ENCODE data around the gene IKZF5.

The IKZF5 gene

DNA sequence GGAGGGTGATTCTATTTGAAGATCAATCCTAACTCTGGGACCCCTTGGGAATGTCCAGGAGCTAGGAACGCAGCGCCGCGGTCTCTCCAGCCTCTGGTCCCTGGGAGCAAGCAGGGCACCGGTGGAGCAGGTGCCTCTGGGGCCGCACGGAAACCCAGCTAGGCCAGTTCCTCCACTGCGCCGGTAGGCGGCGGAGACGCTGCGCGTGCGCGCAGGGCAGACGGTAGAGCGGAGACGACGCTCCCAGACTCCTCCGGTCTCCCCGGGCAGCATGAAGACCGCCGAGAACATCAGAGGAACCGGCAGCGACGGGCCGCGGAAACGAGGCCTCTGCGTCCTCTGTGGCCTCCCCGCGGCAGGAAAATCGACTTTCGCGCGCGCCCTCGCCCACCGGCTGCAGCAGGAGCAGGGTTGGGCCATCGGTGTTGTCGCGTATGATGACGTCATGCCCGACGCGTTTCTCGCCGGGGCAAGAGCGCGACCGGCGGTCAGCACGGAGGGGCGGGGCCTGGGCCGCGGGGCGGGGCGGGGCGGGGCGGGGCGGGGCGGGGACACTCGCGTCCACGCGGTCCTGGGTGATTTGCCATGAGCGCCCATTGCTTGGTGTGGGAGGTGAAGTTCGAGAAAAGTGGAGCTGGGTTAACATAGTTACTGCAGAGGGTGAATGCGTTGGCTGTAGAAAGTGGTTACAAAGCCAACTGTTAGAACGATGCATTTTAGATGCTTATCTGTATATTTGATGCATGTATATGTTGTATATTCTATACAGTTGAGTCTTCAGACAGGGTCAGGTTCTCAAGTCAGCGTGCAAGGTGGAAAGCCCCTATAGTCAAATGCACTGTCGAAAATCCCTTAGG is 28.2 kb downstream of the IKZF5 start, which contains the start of gene PSTK:
Gene PSTK, plus strand, starts transcription at position 193 of the 857 bp plus-strand sequence. Its CDS starts 79 bp downstream, at position 272.
- DNase-seq (ENCODE audit: low read depth), result peak; percentile 83

DNA sequence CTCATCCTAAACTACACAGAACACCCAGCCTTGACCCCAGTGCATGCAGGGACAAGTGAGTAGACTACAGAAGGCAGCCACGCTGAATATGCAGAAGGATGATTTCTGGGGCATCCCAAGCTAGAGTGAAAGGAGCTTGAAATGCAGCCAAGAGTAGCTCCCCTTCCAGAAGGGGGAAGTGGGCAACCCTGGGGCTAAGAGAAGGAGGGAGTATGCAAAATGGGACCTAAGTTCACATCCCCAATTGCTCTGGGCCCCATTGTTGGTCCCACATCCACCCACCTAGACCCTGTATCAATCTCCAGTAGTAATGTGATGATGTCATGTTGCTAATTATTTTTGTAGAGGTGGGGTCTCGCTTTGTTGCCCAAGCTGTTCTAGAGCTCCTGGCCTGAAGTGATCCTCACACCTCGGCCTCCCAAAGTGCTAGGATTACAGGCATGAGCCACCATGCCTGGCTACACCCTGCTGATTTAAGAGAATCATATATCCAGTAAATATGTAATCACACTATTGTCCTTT is 34.0 kb downstream of the IKZF5 start:
- DNase-seq (ENCODE audit: low read depth), result no peak

DNA sequence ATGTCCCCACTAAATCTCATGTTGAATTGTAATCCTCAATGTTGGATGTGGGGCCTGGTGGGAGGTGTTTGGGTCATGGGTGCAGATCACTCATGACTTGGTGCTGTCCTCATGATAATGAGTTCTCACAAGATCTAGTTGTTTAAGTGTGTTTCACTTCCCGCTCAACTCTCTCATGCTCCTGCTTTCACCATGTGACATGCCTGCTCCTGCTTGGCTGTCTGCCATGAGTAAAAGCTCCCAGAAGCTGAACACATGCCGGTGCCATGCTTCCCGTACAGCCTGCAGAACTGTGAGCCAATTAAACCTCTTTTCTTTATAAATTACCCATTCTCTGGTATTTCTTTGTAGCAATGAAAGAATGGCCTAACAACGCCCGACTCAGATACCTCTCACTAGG is 34.6 kb downstream of the IKZF5 start:
- no peak for DNase-seq (ENCODE audit: low read depth)

DNA sequence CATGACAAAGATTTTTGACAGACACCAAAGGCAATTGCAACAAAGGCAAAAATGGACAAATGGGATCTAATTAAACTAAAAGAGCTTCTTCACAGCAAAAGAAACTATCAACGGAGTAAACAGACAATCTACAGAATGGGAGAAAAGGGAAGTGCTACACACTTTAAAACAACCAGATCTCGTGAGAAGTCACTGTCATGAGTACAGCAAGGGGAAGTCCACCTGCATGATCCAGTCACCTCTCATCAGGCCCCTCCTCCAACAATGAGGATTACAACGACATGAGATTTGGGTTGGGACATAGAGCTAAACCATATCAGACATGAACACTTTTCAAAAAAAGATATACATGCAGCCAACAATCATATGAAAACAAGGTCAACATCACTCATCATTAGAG is 39.9 kb downstream of the IKZF5 start:
- no peak for DNase-seq (ENCODE audit: low read depth)

DNA sequence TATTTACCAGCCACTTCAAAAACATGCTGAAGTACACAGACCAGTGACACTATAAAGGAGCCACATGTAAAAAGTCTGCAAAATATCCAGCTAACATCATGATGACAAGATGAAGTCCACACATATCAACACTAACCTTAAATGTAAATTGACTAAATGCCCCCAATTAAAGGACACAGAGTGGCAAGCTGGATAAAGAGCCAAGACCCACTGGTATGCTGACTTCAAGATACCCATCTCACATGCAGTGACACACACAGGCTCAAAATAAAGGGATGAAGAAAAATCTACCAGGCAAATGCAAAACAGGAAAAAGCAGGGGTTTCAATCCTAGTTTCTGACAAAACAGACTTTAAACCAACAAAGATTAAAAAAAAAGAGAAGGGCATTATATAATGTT is 41.7 kb downstream of the IKZF5 start:
- DNase-seq (ENCODE audit: low read depth), result no peak

DNA sequence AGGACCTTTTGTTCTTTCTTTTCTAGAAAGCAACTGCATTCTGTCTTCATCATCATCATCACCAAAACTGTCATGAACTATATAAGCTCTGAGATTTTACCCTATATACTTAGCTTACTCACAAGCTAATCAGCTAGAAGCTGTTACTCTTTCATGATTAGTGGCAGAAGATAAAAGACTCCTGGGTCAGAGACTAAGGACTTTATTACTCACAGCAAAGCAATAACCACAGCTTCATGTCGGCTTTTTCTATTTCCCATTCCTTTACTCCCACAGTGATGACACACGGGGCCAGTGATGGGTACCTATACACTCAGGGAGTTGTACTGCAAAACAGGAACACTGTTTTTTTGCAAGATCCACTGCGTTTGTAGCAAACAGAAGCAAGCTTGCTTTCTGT is 46.2 kb downstream of the IKZF5 start:
- no peak for DNase-seq (ENCODE audit: low read depth)

DNA sequence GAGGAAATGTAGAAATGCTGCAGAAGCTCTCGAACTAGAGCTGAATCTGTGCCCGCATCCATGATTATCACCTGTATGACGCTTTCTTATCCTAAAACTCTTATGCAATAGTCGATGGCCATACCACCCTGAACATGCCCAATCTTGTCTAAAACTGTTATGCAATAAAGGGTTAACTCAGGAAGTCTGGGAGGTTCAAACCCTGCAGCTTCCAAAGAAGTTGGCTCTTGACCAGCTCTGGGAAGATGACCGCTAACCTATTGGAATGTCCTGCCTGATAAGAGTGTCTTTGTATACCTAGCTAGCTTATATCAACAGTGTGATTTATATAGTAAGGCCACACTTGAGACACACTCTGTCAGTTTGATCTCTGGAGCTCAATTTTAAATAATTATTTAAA is 51.1 kb downstream of the IKZF5 start:
- DNase-seq (ENCODE audit: low read depth), result no peak

DNA sequence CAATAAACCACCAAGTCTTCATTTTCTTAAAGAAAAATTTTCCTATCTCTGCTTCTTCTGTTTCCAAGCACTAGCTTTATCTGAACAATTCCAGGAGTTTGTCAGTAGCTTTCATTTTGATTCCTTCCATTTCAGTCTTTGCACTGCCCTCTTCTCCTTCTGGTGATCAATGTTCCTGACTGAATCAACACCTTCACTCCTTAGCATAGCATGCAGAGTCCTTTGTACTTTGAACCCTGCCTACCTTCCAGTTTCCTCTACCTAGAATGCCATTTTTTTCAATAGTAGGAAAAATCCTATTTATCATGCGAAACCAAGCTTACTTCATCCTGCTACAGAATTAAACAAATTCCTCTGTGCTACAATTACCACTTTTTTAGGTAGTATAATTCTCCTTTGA is 52.7 kb downstream of the IKZF5 start:
- no peak for DNase-seq (ENCODE audit: low read depth)

DNA sequence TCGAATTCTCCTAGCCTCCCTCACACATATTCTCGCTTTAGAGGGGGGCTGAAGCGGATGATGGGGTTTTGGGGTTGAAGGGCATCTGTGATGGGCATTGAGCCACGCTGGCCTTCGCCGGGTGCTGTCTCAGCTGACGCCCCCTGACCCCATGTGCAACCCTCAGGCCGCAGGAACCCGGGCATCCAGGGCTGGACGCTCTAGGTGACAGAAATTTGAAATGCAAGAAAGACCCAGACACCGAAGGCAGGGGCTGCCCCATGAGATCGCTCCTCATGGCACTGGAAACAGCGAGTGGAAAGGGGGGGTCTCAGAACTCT is 53.9 kb downstream of the IKZF5 start:
- no peak for DNase-seq (ENCODE audit: low read depth)

DNA sequence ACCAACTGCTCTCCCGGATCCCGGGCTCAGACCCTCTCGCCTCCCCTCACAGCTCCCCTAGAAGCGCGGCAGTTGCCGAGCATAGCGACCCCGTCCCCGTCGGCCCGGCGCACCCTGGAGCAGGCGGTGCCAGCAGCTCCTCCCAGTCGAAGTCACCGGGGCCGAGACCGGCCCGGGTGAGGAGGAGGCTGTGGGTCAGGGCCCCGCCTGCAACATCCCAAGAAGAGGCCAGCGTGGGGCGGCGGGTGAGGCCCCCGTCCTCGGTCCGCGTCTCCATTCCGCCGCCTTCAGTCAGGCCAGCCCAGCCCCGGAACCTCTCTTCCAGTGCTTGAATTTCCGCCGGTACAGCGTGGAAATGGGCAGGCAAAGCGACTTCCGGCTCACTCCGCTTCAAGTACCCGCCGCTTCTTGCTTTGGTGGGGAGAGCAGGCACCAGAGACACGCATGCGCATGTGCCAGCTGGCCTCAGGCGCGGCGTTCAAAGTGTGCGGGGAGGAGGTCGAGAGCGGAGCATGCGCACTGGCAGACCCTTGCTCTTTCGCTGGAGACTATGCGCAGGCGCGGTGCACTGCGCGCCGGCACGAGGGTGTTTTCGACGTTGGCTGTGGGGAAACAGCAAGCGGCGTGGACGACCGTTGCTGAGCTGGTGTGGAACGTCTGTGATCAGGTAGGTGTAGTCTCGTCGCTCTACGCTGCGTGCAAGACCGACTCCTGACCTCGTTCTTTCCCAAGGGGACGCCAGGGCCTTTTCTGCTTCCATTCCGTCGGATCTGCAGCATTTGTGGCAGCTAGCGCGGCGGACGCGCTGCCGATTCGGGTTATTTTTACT is 54.5 kb downstream of the IKZF5 start, which contains the start of gene C10orf88:
Gene C10orf88, minus strand, starts transcription at position 326 of the 829 bp plus-strand sequence. Its CDS starts 49 bp downstream, at position 277.
- DNase-seq (ENCODE audit: low read depth), result peak; percentile 96

DNA sequence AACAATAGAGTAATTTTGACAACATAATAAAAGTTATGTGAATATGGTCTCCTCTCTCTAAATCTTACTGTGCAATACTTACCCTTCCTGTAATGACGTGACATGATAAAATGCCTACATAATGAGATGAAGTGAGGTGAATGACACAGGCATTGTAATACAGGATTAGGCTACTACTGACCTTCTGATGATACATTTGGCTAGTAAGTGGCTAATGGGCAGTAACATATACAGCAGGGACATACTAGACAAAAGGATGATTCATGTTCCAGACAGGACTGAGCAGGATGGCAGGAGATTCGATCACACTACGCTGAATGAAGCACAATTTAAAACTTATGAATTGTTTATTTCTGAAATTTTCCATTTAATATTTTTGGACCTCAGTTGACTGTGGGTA is 59.3 kb downstream of the IKZF5 start:
- no peak for DNase-seq (ENCODE audit: low read depth)
